ENCODE measurements around the gene TM4SF18.
"Not testable (repeated sequence)": the region's sequence is repeated elsewhere in the genome, so short reads cannot be mapped to it uniquely, and the experiment has no call there.

TM4SF18 gene

DNA sequence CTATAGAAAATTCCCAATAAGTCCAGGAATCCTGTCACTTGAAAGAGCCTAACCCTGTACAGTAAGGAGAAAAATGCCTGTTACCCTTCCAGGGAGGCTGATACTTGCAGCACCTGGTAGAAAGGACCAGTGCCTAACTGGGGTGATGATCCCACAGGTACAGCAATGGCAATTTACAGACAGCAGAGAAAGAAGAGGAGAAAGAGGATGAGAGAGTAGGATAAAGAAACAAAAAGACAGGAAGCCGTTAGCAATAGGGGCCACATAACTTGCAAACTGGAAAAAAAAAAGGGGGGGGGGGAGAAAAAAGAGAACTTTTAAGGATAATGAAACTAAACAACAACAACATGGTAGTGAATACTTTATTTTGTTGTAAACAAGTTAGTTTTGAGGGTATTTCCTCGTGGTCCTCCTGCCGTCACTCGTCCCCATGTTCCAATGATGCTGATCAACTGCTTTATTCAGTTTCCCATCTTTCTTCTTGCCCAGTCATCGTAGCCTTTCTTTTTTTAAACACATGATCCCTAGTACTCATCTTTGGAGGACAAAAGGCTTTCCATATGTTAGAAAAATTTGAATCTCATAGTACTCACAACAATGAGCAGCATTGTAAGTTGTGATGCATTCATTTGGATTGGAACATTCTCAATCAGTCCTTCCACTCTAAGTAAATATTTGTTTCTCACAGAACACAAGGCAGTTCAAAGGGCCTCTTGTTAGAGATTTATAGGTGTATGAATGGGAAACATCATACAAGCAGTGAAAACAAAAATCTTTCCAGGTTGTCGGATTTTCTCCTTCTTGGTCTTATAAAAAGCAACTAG lies 35.5 kb upstream of the TM4SF18 start:
- no peak for DNase-seq (ENCODE audit: low spot score)

- no peak for DNase-seq (ENCODE audit: low spot score)
Measured at GRCh38 chr3:149368201-149368673, 34.8 kb upstream of the TM4SF18 start.

DNA sequence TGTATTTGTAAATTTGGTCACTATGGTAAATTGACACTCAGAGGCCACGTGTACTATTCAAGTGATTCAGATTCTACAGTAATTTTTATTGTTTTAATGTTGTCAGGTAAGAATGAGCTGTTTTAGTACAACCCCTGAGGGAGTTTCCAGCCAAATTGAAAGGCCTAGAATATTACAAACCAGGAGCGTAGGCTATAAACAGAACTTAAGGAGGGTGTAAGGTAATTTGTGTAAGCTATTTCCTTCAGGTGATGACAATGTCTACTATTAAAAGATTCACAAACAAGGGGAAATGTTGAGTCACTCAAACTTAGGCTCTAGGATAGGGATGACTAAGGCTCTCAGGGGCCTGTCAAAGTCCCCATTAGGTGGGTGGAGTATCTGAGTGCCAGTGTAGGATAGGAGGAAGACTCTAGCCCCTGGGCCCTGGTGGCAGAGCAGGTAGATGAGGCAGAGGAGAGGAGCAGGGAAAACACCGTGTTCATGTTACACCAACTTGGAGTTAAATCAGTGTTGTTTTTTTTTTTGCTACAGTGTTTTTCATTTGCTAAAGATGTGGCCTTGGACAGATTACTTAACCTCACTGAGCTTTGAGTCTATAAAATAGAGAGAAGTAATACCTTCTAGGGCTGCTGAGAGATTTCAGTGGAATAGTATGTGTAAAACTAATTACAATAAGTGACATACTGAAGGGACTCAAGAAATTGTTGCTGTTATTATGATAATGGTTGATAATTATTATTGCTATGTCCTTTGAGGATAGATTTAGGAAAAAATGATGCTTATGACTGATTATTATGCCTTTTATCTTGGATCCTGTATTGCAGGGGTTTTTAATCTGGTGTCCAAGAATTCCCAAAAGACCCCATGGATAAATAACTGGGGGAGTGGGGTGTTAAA lies 33.8 kb upstream of the TM4SF18 start:
- no peak for DNase-seq (ENCODE audit: low spot score)

GRCh38 chr3:149366031-149366430 lies 32.6 kb upstream of the TM4SF18 start:
- DNase-seq (ENCODE audit: low spot score) = no peak

- no peak for DNase-seq (ENCODE audit: low spot score)
Measured at GRCh38 chr3:149364624-149365023, 31.2 kb upstream of the TM4SF18 start.

- no peak for DNase-seq (ENCODE audit: low spot score)
Measured at GRCh38 chr3:149363053-149363452, 29.6 kb upstream of the TM4SF18 start.

- no peak for DNase-seq (ENCODE audit: low spot score)
Measured at GRCh38 chr3:149362366-149362765, 28.9 kb upstream of the TM4SF18 start.

DNA sequence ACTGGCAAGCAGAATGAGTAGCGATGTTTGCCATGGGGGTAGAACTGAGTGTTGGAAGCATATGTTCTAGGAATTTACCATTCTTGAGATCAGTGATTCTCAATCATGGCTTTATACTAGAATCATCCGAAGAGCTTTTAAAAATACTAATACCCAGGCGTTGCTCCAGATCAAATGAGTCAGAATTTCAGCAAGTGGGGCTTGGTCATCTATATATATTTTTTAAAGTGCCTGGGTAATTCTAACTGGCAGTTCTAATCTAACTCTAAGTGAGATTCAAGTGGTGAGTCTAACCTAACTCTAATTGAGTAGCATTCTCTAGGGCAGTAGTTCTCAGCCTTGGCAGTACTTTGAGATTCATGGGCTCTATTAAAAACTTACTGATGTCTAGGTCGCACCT lies 23.2 kb upstream of the TM4SF18 start:
- DNase-seq (ENCODE audit: low spot score) = no peak

GRCh38 chr3:149356044-149356592 lies 22.7 kb upstream of the TM4SF18 start:
- no peak for DNase-seq (ENCODE audit: low spot score)

- no peak for DNase-seq (ENCODE audit: low spot score)
Measured at GRCh38 chr3:149353581-149354184, 20.2 kb upstream of the TM4SF18 start.

- peak; percentile 14 for DNase-seq (ENCODE audit: low spot score)
Measured at GRCh38 chr3:149352556-149352955, 19.1 kb upstream of the TM4SF18 start.

DNA sequence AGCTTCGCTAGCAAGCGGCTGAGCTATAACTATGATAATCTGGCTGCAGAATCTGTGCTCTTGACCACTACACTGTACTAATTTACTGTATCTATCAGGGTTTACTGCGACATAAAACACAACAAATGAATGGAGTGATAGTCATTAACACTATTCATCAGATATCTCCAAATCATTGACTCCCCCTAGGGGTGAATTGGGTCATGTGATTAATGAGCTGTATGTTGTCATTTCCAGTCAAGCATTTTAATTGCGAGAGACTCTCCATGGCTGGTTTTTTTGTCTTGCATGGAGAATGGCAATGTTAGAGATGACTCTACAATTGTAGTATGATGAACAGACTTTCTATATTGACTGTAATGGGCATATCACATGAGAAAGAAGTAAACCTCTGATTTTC lies 10.5 kb upstream of the TM4SF18 start:
- no peak for DNase-seq (ENCODE audit: low spot score)

DNA sequence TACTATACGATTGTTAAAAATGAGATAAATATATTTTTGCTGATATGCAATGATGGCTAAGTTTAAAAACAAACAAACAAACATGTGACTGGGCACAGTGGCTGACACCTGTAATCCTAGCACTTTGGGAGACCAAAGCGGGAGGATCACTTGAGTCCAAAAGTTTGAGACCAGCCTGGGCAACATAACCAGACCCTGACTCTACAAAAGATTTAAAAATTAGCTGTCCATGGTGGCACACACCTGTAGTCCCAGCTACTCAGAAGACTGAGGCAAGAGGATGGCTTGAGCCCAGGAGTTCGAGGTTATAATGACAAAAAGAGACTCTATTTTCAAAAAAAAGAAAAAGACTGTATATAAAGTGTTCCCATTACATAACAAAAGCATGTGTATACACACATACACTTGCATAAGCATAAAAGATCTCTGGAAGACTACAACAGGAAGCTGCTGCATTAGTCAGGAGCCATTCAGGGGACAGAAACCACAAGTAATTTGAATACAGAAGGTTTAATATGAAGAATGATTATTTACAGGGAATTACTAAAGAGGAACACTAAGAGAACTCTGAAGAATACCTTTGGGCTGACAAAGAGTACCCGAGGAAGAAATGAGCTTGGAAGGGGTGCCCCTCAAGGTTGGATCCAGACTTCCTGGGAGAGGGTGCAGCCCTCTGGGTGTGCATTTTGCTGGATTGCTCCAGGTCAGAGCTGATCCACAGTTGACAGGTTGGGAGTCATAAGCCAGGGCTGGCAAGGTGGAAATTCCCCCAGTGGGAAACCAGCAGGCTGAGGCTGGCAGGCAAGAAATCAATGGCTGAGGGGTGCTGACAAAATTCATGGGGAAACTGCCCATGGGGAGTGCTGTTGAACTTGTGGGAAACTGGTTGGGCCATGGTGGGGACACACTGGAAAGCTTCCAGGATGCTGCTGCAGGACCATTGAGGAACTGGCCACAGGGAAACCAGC lies 9.3 kb upstream of the TM4SF18 start:
- DNase-seq (ENCODE audit: low spot score) = no peak

DNA sequence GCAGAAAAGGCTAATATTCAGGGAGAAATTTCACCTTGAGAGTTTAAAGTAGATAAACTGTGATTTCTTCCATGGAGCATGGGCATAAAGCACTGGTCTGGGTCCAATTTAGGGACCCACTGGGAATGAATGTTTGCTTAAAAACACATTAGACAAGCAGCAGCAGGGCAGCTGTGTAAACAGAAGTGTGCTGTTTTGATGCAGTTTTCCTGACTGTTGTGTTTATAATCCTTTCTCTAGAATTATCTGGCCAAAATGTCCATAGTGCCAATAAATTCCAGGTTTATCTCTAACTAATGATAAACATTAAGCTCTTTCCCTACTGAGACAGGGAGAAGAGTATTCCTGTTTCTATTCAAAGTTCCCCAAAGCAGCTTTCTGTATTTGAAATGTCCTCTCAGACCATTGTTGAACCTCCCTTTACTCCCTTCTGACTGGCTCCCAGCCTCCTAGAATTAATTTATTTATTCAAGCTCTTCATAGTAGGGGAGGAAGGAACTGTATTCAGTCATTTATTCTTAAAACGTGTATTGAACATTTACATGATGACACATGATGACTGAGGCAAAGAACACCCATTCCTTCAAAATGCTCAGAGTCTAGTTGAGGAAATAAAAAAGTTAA lies 7.0 kb upstream of the TM4SF18 start:
- no peak for DNase-seq (ENCODE audit: low spot score)

- no peak for DNase-seq (ENCODE audit: low spot score)
Measured at GRCh38 chr3:149339931-149340309, 6.5 kb upstream of the TM4SF18 start.

GRCh38 chr3:149337486-149337885 lies 4.0 kb upstream of the TM4SF18 start:
- DNase-seq (ENCODE audit: low spot score) = not testable (repeated sequence)

- DNase-seq (ENCODE audit: low spot score) = no peak
Measured at GRCh38 chr3:149336925-149337324, 3.5 kb upstream of the TM4SF18 start.

DNA sequence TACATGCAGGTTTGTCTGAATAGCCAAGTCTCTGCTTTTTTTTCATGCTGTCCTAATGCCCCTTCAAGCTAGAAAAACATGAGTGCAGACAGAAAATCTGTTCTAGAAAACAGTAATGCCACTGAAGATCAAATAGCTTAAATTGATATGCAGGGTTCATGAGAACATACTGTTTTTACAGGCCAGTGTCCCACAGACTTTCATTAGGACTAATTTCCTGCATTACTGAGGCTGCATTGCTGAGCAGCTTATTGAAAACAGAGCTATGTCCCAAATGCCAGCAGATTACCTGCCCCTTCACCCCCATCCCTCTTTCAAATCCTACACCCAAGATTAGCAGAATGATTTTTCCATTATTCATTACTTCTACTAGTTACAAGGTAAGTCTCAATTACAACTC lies 665 bp downstream of the TM4SF18 start:
- DNase-seq (ENCODE audit: low spot score) = no peak

DNA sequence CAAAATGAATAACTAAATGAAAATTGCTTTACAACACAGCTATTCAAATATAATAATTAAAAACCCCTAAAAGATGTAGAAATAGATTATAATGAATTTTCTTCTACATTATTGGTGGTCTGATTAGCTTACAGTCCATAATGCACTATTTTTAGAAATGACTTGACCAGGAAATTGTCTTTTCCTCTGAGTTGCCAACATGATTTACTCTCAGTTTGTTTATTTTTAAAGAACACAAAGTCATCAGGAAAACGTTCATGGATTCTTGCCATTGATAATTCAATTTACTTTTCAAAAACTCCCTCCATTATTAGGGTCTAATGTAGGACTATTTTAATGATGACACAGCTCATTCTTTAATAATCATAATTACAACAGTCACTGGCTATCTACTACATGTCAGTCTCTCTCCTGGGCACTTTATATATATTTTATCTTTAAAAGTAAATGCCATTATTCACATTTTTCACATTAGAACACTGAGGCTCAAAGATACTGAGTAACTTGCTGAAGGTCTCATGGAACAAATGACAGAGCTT lies 1.1 kb downstream of the TM4SF18 start:
- no peak for DNase-seq (ENCODE audit: low spot score)

- no peak for DNase-seq (ENCODE audit: low spot score)
Measured at GRCh38 chr3:149331396-149331795, 2.0 kb downstream of the TM4SF18 start.

All from CD4-positive, alpha-beta T cell treated with Interleukin-2 at 100 ng/mL for 4 hours (primary cell).